Heart left ventricle (tissue), 16 donors: ENCODE data around the gene S100A4. TPM values are rescaled to one million over a fixed set of nuclear protein-coding genes. Genes with fewer than 3 reads are reported as not detected.

Experiments used
- ATAC-seq, 4 donors: fragments of 200-7000 bp; cut with Tn5 transposase; one replicate each; pipeline ENCODE4 v1.9.1; 2020 to 2022; ENCODE audit warnings: moderate library complexity in 4 of 4, mild to moderate bottlenecking in 3 of 4, moderate number of reproducible peaks in 1 of 4
- DNase-seq, 5 donors: peaks; one replicate each; pipeline ENCODE4 v3.0.0-alpha.2; 2020
- H3K27ac ChIP-seq, 12 donors: fragments of 200-600 bp; sonication (generic) in 4 of 12; one replicate each; pipeline versions ENCODE4 v1.5.0 to v1.8.0; 2016 to 2022; ENCODE audit warnings: mild to moderate bottlenecking in 2 of 12
- H3K27me3 ChIP-seq, 9 donors: fragments of 200-600 bp; sonication (generic) in 2 of 9; one replicate each; pipeline versions ENCODE4 v1.5.1 to v1.8.0; 2016 to 2022; ENCODE audit warnings: mild to moderate bottlenecking in 3 of 9
- H3K36me3 ChIP-seq, 9 donors: fragments of 200-600 bp; sonication (generic) in 2 of 9; one replicate each; pipeline versions ENCODE4 v1.5.0 to v1.8.0; 2018 to 2022; ENCODE audit warnings: mild to moderate bottlenecking in 2 of 9
- H3K4me1 ChIP-seq, 12 donors: fragments of 200-600 bp; sonication (generic) in 4 of 12; one replicate each; pipeline versions ENCODE4 v1.5.0 to v1.8.0; 2016 to 2022; ENCODE audit warnings: mild to moderate bottlenecking in 3 of 12
- H3K4me3 ChIP-seq, 12 donors: fragments of 200-600 bp; sonication (generic) in 4 of 12; one replicate each; pipeline versions ENCODE4 v1.5.0 to v1.8.0; 2017 to 2022; ENCODE audit warnings: mild to moderate bottlenecking in 9 of 12, moderate library complexity in 4 of 12
- H3K9me3 ChIP-seq, 12 donors: fragments of 200-600 bp; sonication (generic) in 4 of 12; one replicate each; pipeline versions ENCODE4 v1.5.0 to v1.8.0; 2016 to 2022; ENCODE audit warnings: mild to moderate bottlenecking in 1 of 12
- CTCF ChIP-seq, 12 donors: fragments of 200-600 bp; sonication (generic) in 4 of 12; IDR thresholded peaks; one replicate each; pipeline versions ENCODE4 v1.5.0 to v1.8.0; 2018 to 2022; ENCODE audit warnings: antibody characterized with exemption in 12 of 12, mild to moderate bottlenecking in 5 of 12
- POLR2A ChIP-seq, 2 donors: fragments of 450-650 bp; IDR thresholded peaks; one replicate each; pipeline ENCODE4 v1.6.1; 2017; ENCODE audit warnings: antibody characterized with exemption in 2 of 2, mild to moderate bottlenecking in 2 of 2, moderate library complexity in 2 of 2
- WGBS, 4 donors: extraction: QIAGEN DNeasy Blood & Tissue Kit in 2 of 4; methylation state at CpG; one replicate each; pipeline versions ENCODE4 v1.1.5 to v1.1.7; 2013 to 2018; 5-methylcytosine and 5-hydroxymethylcytosine counted together
- intact Hi-C, 10 donors: fragments of 100-400 bp; cut with DNase I; formaldehyde crosslinking; loops; one replicate each; pipeline versions ENCODE4 v1.11.1 to v1.14.2; 2022
- polyA plus RNA-seq, 2 donors: library from polyadenylated mRNA; stranded (reverse); fragments of 200-250 nt; gene quantifications; one replicate each; pipeline ENCODE4 v1.2.3, GENCODE V29; 2013
- total RNA-seq, 9 donors: library from RNA; depleted of rRNA in 2 of 9; stranded (reverse); fragments of >200 nt in 2 of 9; fragmentation: NEBNext Ultra II Directional in 3 of 9; extraction: Animal tissue kit (Norgen Biotek cat#: 25700) in 3 of 9; gene quantifications; one replicate each; pipeline versions ENCODE4 v1.1.0 to v1.2.4, GENCODE V29; 2016 to 2023
- donor health status: ischemic (EF 13 %, LVEDD 7.1; RV severe dilation, severe dysfunction).
- donor health status: healthy with polysubstance abuse.
- donor health status: DM: no; HTN: yes; CAD: no.
- donor health status: DM: no; HTN: no; CAD: no.
- donor health status: ischemic (EF 25% LVEDD 6.9; RV normal size, moderate dysfunction).
- donor health status: ischemic (EF 25% LVEDD 5.7; RV mildly dilated, moderate dysfunction).
- donor health status: healthy.
- donor health status: DM: yes; HTN: yes; CAD: no.
- donor health status: ischemic (EF 35%, LVEDD 5.7; RV mildly dilated, moderate dysfunction).
- donor health status: nonischemic (EF 11% LVEDD 7.7; RV severe dilation, severe dysfunction).
- donor health status: DM: yes; HTN: yes; CAD: no.
- donor health status: PGD.
- donor health status: ischemic (EF 29% LVEDD 5.4; RV normal size, mild dysfunction).
- donor health status: nonischemic (EF 23%, LVEDD 6.1; RV moderate dilation, normal function).

The S100A4 gene
- total and polyA plus RNA-seq, 11 donors = 56.9 to 398 (median 118) TPM

- ATAC-seq = peak; percentile 15 to 77 (median 64)
- Histone ChIP-seq H3K4me1 (peaks cover 11 to 83% (median 54%) of the 10 kb centered on the region in 12 donors), H3K4me3 (no peak within 1 kb of the TSS), H3K9me3 (no peaks in the 10 kb centered on the region), H3K36me3 (peaks cover 0 to 6% (median 0%) of the 10 kb centered on the region in 9 donors), H3K27me3 (no peaks in the 10 kb centered on the region), H3K27ac (peak within 1 kb of the TSS in 11 of 12 donors; percentile 29 to 83 (median 71))
- peak in 4 of 5 donors; percentile 70 to 88 (median 80) for DNase-seq
- intact Hi-C loops = no loop called here
- no peak for TF ChIP-seq POLR2A (IDR thresholded peaks at IDR 0.05)
- peak in 4 of 12 donors; percentile 24 to 35 (median 28) for TF ChIP-seq CTCF (IDR thresholded peaks at IDR 0.05)
- WGBS, 4 donors = 58 to 72% (median 61%) methylated on average over 10 to 14 of the region's 14 CpGs
Observed at GRCh38 chr1:153548722-153549688, 3.4 kb upstream of the S100A4 start, which contains the start of gene S100A3. Gene S100A3 (minus strand): TSS chr1:153549258. CDS start chr1:153548485, 773 bp downstream.

GRCh38 chr1:153547560-153548551 is 2.2 kb upstream of the S100A4 start:
- Histone ChIP-seq H3K36me3 (peaks cover 0 to 18% (median 0%) of the 10 kb centered on the region in 9 donors), H3K9me3 (no peaks in the 10 kb centered on the region), H3K4me3 (no peak overlapping the region), H3K27ac (peak overlapping the region in 4 of 12 donors; percentile 72 to 83 (median 72)), H3K27me3 (no peaks in the 10 kb centered on the region), H3K4me1 (peaks cover 11 to 87% (median 48%) of the 10 kb centered on the region in 12 donors)
- peak in 1 of 5 donors; percentile 19 for DNase-seq
- no peak for ATAC-seq
- intact Hi-C loops = loop anchor here in 1 of 10 donors (2.0 kb wide), 1 partner anchor 17 kb away; the partner anchor contains the start of gene S100A2
- no peak for TF ChIP-seq CTCF (IDR thresholded peaks at IDR 0.05)
- TF ChIP-seq POLR2A (IDR thresholded peaks at IDR 0.05) = no peak
- 84 to 88% (median 87%) methylated on average over 19 of the region's 19 CpGs for WGBS, 4 donors

GRCh38 chr1:153546796-153547559 is 1.4 kb upstream of the S100A4 start:
- Histone ChIP-seq H3K36me3 (peaks cover 0 to 18% (median 0%) of the 10 kb centered on the region in 9 donors), H3K27me3 (no peaks in the 10 kb centered on the region), H3K27ac (peak overlapping the region in 2 of 12 donors; percentile 82 to 86), H3K9me3 (no peaks in the 10 kb centered on the region), H3K4me1 (peaks cover 11 to 95% (median 48%) of the 10 kb centered on the region in 12 donors), H3K4me3 (peak overlapping the region in 2 of 12 donors; percentile 55 to 58)
- intact Hi-C loops = loop anchor here in 1 of 10 donors (2.0 kb wide), 1 partner anchor 18 kb away; the partner anchor contains the start of gene S100A2
- ATAC-seq (no peak), DNase-seq (peak in 1 of 5 donors; percentile 10)
- 78 to 93% (median 87%) methylated on average over 14 of the region's 14 CpGs for WGBS, 4 donors
- TF ChIP-seq POLR2A (IDR thresholded peaks at IDR 0.05) (no peak), CTCF (IDR thresholded peaks at IDR 0.05) (no peak)
